Measurements from ENCODE around the gene PTPRN2. TPM values are rescaled to one million over a fixed set of nuclear protein-coding genes. Genes with fewer than 3 reads are reported as not detected.
A peak's percentile ranks its signal among the peaks of the same experiment; 100 is the strongest.

Gene PTPRN2
- total RNA-seq, 1 experiment from 2014 or later, result 1.7 TPM

DNA sequence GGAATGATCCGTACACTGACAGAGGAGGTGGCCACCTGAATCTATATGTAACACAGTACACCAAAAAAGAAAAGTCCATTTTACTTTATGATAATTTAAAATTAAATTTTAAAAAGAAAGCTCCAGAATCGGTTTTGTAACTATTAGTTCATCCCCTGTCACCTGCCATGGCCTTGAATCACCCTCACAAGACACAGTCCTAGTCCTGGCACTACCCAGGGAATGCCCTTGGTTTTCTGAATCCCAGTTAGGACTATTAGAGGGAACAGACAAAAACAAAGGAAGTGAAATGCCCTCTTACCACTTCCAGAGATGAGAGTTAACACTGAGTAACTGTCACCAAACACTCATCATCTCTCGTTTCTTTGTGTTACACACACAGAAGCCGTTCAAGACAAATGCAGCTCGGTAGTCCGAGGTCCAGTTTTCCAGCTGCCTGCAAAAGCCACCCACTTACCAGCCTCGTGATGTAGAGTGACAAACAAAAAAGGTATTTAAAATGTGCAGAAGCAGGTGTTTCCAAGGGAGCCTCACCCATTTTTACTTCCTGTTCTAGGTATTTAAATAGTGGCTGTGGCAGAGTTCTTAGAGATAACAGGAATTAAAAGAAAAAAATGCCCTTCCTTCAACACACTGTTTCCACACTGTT lies 6.1 kb downstream of the PTPRN2 start:
- no peaks in the 10 kb centered on the region for H3K9me2 ChIP-seq (replicated peaks; ENCODE audit: insufficient read depth, low read length)
- no peak overlapping the region for H3K4me3 ChIP-seq (ENCODE audit: low read length)
- no peaks in the 10 kb centered on the region for H4K20me1 ChIP-seq (ENCODE audit: insufficient read depth, low read depth, low read length)
- DNase-seq, result peak; percentile 49
- no peak overlapping the region for H2AFZ ChIP-seq (ENCODE audit: low read length)
- no peak overlapping the region for H3K9ac ChIP-seq (ENCODE audit: low read length)
- peaks cover 4% of the 10 kb centered on the region; the same call in 1 of the 2 replicates for H3K9me3 ChIP-seq (ENCODE audit: low read length)
- peaks cover 4% of the 10 kb centered on the region; the same call in 1 of the 2 replicates for H3K27me3 ChIP-seq (ENCODE audit: low read length)
- no peaks in the 10 kb centered on the region for H3K36me3 ChIP-seq (ENCODE audit: insufficient read depth, low read length)
- H3K79me2 ChIP-seq (ENCODE audit: low read length), result no peaks in the 10 kb centered on the region
- no peak overlapping the region for H3K27ac ChIP-seq (ENCODE audit: low read length)
- peaks cover 13% of the 10 kb centered on the region for H3K4me1 ChIP-seq (ENCODE audit: low read length)
- H3K4me2 ChIP-seq (ENCODE audit: low read depth, low read length, poor library complexity, severe bottlenecking), result no peak overlapping the region

DNA sequence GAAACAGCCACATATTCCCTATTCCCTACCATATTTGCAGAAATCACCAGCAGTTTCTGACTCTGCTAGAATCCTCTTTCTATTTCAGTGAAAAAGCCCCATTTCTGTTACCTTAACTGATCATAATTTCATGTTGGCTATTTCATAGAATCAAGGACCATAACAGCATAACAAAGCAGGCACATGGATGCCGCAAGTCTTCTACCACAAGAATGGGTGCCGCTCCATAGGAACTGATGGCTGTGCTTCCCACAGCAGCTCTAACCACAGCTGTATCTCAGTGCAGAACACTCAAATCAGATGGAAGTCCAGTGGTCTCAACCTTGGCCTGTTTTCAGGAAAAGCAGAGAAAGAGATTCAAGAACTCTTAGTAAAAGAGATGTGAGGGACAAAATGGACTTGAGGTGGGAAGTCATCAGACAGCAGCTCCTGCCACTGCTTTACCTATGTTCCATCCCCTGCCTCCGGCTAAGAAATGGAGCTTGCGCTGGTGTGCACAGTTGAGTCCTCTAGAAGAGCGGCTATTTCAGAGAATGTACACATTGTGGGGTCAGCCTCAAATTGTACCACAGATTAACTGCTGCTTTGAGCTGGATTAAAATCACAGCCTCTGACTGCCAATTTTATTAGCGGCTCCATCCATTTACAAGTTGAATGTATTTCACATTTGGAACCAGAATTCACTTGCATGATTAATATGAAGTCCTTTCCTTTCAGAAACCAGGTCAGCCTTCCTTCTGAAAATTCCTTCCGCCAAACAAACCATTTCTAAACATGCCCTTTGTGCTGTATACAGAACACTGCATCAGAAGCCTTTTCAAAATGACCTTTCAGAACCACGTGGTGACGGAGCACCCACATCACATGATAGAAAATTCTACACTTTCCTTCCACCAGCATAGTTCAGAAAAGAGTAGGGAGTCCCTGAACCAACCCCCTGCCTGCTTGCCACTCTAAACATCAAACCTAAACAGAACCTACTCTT lies 7.7 kb downstream of the PTPRN2 start:
- H3K4me1 ChIP-seq (ENCODE audit: low read length), result peaks cover 16% of the 10 kb centered on the region
- H4K20me1 ChIP-seq (ENCODE audit: insufficient read depth, low read depth, low read length), result no peaks in the 10 kb centered on the region
- no peak for DNase-seq
- H3K79me2 ChIP-seq (ENCODE audit: low read length), result no peaks in the 10 kb centered on the region
- H3K9me2 ChIP-seq (replicated peaks; ENCODE audit: insufficient read depth, low read length), result no peaks in the 10 kb centered on the region
- H2AFZ ChIP-seq (ENCODE audit: low read length), result no peak overlapping the region
- no peak overlapping the region for H3K9ac ChIP-seq (ENCODE audit: low read length)
- no peak overlapping the region for H3K27ac ChIP-seq (ENCODE audit: low read length)
- H3K27me3 ChIP-seq (ENCODE audit: low read length), result peaks cover 4% of the 10 kb centered on the region; the same call in 1 of the 2 replicates
- H3K4me2 ChIP-seq (ENCODE audit: low read depth, low read length, poor library complexity, severe bottlenecking), result no peak overlapping the region
- peaks cover 4% of the 10 kb centered on the region; the same call in 1 of the 2 replicates for H3K9me3 ChIP-seq (ENCODE audit: low read length)
- no peak overlapping the region for H3K4me3 ChIP-seq (ENCODE audit: low read length)
- no peaks in the 10 kb centered on the region for H3K36me3 ChIP-seq (ENCODE audit: insufficient read depth, low read length)

DNA sequence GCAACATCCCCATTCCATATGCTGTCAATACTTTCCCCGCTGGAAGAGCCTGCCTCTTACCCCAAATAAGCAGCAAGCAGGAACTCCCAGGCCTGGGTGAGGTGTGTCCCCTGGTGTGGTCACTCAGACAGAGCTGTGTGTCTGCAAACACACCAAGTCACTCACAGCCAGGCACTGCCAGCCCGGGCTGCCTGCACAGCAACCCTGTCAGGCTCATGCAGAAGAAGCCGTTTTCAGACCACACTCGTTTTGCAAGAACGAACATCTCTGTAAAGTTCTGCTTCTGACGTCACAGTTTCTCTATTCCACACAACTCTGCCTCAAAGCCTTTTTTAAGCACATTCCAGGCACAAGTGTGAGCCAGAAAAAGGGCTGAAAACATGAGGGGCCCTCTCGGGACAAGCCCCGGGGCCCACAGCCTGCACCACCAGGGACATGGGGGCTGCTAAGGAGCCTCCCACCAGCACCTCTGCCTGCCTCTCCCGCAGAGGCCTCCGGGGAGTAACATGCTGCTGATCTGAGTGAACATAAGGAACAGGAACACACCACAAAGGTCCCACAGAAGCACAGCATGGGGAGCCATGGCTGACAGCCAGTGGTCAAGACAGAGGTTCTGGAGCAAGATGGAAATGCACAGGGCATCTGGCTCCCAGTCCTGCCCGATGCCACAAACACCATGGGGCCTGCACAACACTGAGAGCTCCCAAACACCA lies 11.4 kb downstream of the PTPRN2 start:
- H3K4me2 ChIP-seq (ENCODE audit: low read depth, low read length, poor library complexity, severe bottlenecking), result no peak overlapping the region
- no peaks in the 10 kb centered on the region for H3K79me2 ChIP-seq (ENCODE audit: low read length)
- H3K27ac ChIP-seq (ENCODE audit: low read length), result no peak overlapping the region
- no peak overlapping the region for H3K9ac ChIP-seq (ENCODE audit: low read length)
- peak; percentile 49 for DNase-seq
- no peak overlapping the region for H3K4me3 ChIP-seq (ENCODE audit: low read length)
- no peaks in the 10 kb centered on the region for H4K20me1 ChIP-seq (ENCODE audit: insufficient read depth, low read depth, low read length)
- H3K9me3 ChIP-seq (ENCODE audit: low read length), result peaks cover 4% of the 10 kb centered on the region; the same call in 1 of the 2 replicates
- H3K4me1 ChIP-seq (ENCODE audit: low read length), result peaks cover 3% of the 10 kb centered on the region; the same call in 1 of the 2 replicates
- no peak overlapping the region for H2AFZ ChIP-seq (ENCODE audit: low read length)
- H3K9me2 ChIP-seq (replicated peaks; ENCODE audit: insufficient read depth, low read length), result no peaks in the 10 kb centered on the region
- H3K27me3 ChIP-seq (ENCODE audit: low read length), result peaks cover 4% of the 10 kb centered on the region; the same call in 1 of the 2 replicates
- no peaks in the 10 kb centered on the region for H3K36me3 ChIP-seq (ENCODE audit: insufficient read depth, low read length)

DNA sequence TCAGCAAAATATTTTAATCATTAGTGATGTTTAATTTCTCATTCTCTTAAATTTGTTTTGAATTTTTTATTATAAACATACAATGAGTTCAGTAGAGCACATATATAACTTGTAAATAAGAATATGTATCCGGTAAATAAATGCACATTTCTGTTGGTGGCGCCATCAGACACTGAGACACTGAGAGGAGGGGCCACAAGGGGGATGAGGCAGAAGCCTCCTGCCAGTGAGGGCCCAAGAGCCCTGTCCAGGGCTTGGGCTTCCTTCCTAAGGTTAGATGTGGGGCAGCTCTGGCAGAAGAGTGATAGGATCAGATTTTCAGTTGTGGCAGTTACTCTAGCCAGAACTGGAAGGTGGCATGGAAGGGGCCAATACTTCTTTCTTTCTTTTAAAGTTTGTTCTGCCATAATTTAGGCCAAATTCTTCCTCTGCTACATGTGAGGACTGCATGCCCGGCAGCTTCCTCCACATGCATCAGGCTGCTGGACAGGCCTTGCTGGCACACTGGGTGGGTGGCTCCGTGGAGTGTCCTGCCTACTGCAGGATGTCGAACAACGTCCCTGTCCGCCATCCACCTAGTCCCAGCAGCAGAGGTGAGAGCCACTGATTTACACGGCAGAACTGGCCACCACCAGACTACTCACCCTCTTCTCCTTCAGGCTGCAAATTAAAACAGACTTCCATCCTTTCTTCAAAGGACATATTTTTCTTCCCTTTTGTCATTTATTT lies 13.2 kb downstream of the PTPRN2 start:
- Histone ChIP-seq H3K9me3 (ENCODE audit: low read length) (no peaks in the 10 kb centered on the region), H3K9me2 (replicated peaks; ENCODE audit: insufficient read depth, low read length) (no peaks in the 10 kb centered on the region), H3K27me3 (ENCODE audit: low read length) (no peaks in the 10 kb centered on the region), H3K4me3 (ENCODE audit: low read length) (no peak overlapping the region), H3K4me1 (ENCODE audit: low read length) (peaks cover 3% of the 10 kb centered on the region; the same call in 1 of the 2 replicates), H2AFZ (ENCODE audit: low read length) (no peak overlapping the region), H3K4me2 (ENCODE audit: low read depth, low read length, poor library complexity, severe bottlenecking) (no peak overlapping the region), H3K27ac (ENCODE audit: low read length) (no peak overlapping the region), H3K9ac (ENCODE audit: low read length) (no peak overlapping the region), H3K36me3 (ENCODE audit: insufficient read depth, low read length) (no peaks in the 10 kb centered on the region), H4K20me1 (ENCODE audit: insufficient read depth, low read depth, low read length) (no peaks in the 10 kb centered on the region), H3K79me2 (ENCODE audit: low read length) (no peaks in the 10 kb centered on the region)
- DNase-seq, result no peak

DNA sequence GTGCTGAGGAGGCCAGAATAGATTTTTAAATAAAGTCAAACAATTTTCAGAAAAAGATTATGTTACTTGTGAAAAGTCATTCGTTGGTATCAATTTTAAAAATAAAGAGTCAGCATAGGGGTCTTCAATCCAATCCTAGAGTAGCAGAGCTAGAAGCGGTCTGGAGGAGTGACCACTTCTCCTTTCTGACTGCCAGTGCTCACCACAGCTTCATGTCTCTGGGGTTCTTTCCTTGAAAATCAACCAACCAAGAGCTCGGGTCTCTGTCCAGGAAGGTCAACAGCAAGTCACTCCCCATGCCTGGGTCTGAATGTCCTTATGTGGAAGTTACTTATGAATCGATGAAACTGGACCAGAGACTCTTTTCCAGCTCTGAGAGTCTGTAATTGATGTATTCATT lies 14.3 kb downstream of the PTPRN2 start:
- Histone ChIP-seq H3K27me3 (ENCODE audit: low read length) (no peaks in the 10 kb centered on the region), H3K9me2 (replicated peaks; ENCODE audit: insufficient read depth, low read length) (no peaks in the 10 kb centered on the region), H3K4me2 (ENCODE audit: low read depth, low read length, poor library complexity, severe bottlenecking) (no peak overlapping the region), H3K36me3 (ENCODE audit: insufficient read depth, low read length) (no peaks in the 10 kb centered on the region), H3K4me3 (ENCODE audit: low read length) (no peak overlapping the region), H2AFZ (ENCODE audit: low read length) (no peak overlapping the region), H4K20me1 (ENCODE audit: insufficient read depth, low read depth, low read length) (no peaks in the 10 kb centered on the region), H3K9ac (ENCODE audit: low read length) (no peak overlapping the region), H3K9me3 (ENCODE audit: low read length) (no peaks in the 10 kb centered on the region), H3K79me2 (ENCODE audit: low read length) (no peaks in the 10 kb centered on the region), H3K27ac (ENCODE audit: low read length) (no peak overlapping the region), H3K4me1 (ENCODE audit: low read length) (peaks cover 3% of the 10 kb centered on the region; the same call in 1 of the 2 replicates)
- DNase-seq, result no peak

- no peaks in the 10 kb centered on the region for H3K27me3 ChIP-seq (ENCODE audit: low read length)
- no peaks in the 10 kb centered on the region for H4K20me1 ChIP-seq (ENCODE audit: insufficient read depth, low read depth, low read length)
- H3K36me3 ChIP-seq (ENCODE audit: insufficient read depth, low read length), result no peaks in the 10 kb centered on the region
- no peak overlapping the region for H2AFZ ChIP-seq (ENCODE audit: low read length)
- no peaks in the 10 kb centered on the region for H3K9me3 ChIP-seq (ENCODE audit: low read length)
- no peak overlapping the region for H3K4me3 ChIP-seq (ENCODE audit: low read length)
- DNase-seq, result peak; percentile 65
- peaks cover 3% of the 10 kb centered on the region; the same call in 1 of the 2 replicates for H3K4me1 ChIP-seq (ENCODE audit: low read length)
- H3K27ac ChIP-seq (ENCODE audit: low read length), result no peak overlapping the region
- H3K9ac ChIP-seq (ENCODE audit: low read length), result no peak overlapping the region
- H3K9me2 ChIP-seq (replicated peaks; ENCODE audit: insufficient read depth, low read length), result no peaks in the 10 kb centered on the region
- H3K4me2 ChIP-seq (ENCODE audit: low read depth, low read length, poor library complexity, severe bottlenecking), result no peak overlapping the region
- H3K79me2 ChIP-seq (ENCODE audit: low read length), result no peaks in the 10 kb centered on the region
Observed at GRCh38 chr7:158572000-158572828, 15.4 kb downstream of the PTPRN2 start.

GRCh38 chr7:158570449-158571170 lies 17.0 kb downstream of the PTPRN2 start:
- no peaks in the 10 kb centered on the region for H3K79me2 ChIP-seq (ENCODE audit: low read length)
- no peaks in the 10 kb centered on the region for H3K4me1 ChIP-seq (ENCODE audit: low read length)
- H3K9ac ChIP-seq (ENCODE audit: low read length), result no peak overlapping the region
- no peaks in the 10 kb centered on the region for H3K9me2 ChIP-seq (replicated peaks; ENCODE audit: insufficient read depth, low read length)
- no peak for DNase-seq
- H3K27ac ChIP-seq (ENCODE audit: low read length), result no peak overlapping the region
- H3K9me3 ChIP-seq (ENCODE audit: low read length), result no peaks in the 10 kb centered on the region
- H2AFZ ChIP-seq (ENCODE audit: low read length), result no peak overlapping the region
- H3K4me3 ChIP-seq (ENCODE audit: low read length), result no peak overlapping the region
- H3K27me3 ChIP-seq (ENCODE audit: low read length), result no peaks in the 10 kb centered on the region
- H3K36me3 ChIP-seq (ENCODE audit: insufficient read depth, low read length), result no peaks in the 10 kb centered on the region
- no peaks in the 10 kb centered on the region for H4K20me1 ChIP-seq (ENCODE audit: insufficient read depth, low read depth, low read length)
- H3K4me2 ChIP-seq (ENCODE audit: low read depth, low read length, poor library complexity, severe bottlenecking), result no peak overlapping the region
